EH (cell line): ENCODE results near the gene EPHA10.

Experiments used
- DNase-seq: peaks from one replicate; pipeline ENCODE4 v3.0.0-alpha.2; 2015; ENCODE audit warnings: low read depth

Gene EPHA10

GRCh38 chr1:37764888-37765441 is at the start of gene EPHA10:
Gene EPHA10 (minus strand): TSS chr1:37765120. CDS start chr1:37765066, 54 bp downstream.
- DNase-seq = no peak

GRCh38 chr1:37814252-37814651 is 49.3 kb upstream of the EPHA10 start:
- no peak for DNase-seq

- DNase-seq = no peak
Observed at GRCh38 chr1:37813529-37814145, 48.7 kb upstream of the EPHA10 start.

GRCh38 chr1:37811027-37811655 is 46.2 kb upstream of the EPHA10 start:
- peak; percentile 82 for DNase-seq

- DNase-seq = no peak
Observed at GRCh38 chr1:37809942-37810341, 45.0 kb upstream of the EPHA10 start.

- peak; percentile 83 for DNase-seq
Observed at GRCh38 chr1:37808369-37809319, 43.7 kb upstream of the EPHA10 start.

- peak; percentile 93 for DNase-seq
Observed at GRCh38 chr1:37807555-37808368, 42.8 kb upstream of the EPHA10 start, which contains the start of the genes C1orf122 and YRDC. Gene C1orf122 (plus strand): TSS chr1:37807790. CDS start chr1:37808405, 615 bp downstream. Gene YRDC (minus strand): TSS chr1:37808208. CDS start chr1:37808180, 28 bp downstream.

GRCh38 chr1:37807220-37807554 is 42.3 kb upstream of the EPHA10 start:
- no peak for DNase-seq

- no peak for DNase-seq
Observed at GRCh38 chr1:37802439-37802838, 37.5 kb upstream of the EPHA10 start.

- peak; percentile 72 for DNase-seq
Observed at GRCh38 chr1:37797750-37798345, 32.9 kb upstream of the EPHA10 start.

- peak; percentile 38 for DNase-seq
Observed at GRCh38 chr1:37795340-37796125, 30.6 kb upstream of the EPHA10 start.

GRCh38 chr1:37794372-37795339 is 29.7 kb upstream of the EPHA10 start:
- no peak for DNase-seq

GRCh38 chr1:37793773-37794371 is 29.0 kb upstream of the EPHA10 start, which contains the start of gene MANEAL:
Gene MANEAL (plus strand): TSS chr1:37793847. CDS start chr1:37794183, 336 bp downstream.
- DNase-seq = peak; percentile 64

- no peak for DNase-seq
Observed at GRCh38 chr1:37792943-37793686, 28.2 kb upstream of the EPHA10 start.

- DNase-seq = no peak
Observed at GRCh38 chr1:37782491-37782890, 17.6 kb upstream of the EPHA10 start.

- DNase-seq = no peak
Observed at GRCh38 chr1:37778654-37779053, 13.7 kb upstream of the EPHA10 start.

GRCh38 chr1:37776946-37777516 is 12.1 kb upstream of the EPHA10 start:
- DNase-seq = no peak
